ENCODE data around the gene GALR2.
"Not testable (repeated sequence)": the region's sequence is repeated elsewhere in the genome, so short reads cannot be mapped to it uniquely, and the experiment has no call there.

Gene GALR2

GRCh38 chr17:76033139-76033538, 41.4 kb upstream of the GALR2 start:
- DNase-seq (ENCODE audit: low read depth in 2 of 2): no peak
- TF ChIP-seq, protein P1, sequence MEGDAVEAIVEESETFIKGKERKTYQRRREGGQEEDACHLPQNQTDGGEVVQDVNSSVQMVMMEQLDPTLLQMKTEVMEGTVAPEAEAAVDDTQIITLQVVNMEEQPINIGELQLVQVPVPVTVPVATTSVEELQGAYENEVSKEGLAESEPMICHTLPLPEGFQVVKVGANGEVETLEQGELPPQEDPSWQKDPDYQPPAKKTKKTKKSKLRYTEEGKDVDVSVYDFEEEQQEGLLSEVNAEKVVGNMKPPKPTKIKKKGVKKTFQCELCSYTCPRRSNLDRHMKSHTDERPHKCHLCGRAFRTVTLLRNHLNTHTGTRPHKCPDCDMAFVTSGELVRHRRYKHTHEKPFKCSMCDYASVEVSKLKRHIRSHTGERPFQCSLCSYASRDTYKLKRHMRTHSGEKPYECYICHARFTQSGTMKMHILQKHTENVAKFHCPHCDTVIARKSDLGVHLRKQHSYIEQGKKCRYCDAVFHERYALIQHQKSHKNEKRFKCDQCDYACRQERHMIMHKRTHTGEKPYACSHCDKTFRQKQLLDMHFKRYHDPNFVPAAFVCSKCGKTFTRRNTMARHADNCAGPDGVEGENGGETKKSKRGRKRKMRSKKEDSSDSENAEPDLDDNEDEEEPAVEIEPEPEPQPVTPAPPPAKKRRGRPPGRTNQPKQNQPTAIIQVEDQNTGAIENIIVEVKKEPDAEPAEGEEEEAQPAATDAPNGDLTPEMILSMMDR (IDR thresholded peaks at IDR 0.05; ENCODE audit: low read depth, low read length): no peak
- no peak overlapping the region for H3K4me3 ChIP-seq (replicated peaks in 1 of 2; ENCODE audit: low read depth in 2 of 2, low read length in 2 of 2)

- H3K4me3 ChIP-seq (replicated peaks in 1 of 2; ENCODE audit: low read depth in 2 of 2, low read length in 2 of 2): no peak overlapping the region
- DNase-seq (ENCODE audit: low read depth in 2 of 2): no peak
- TF ChIP-seq, protein P1 (IDR thresholded peaks at IDR 0.05; ENCODE audit: low read depth, low read length): no peak
Observed at GRCh38 chr17:76034428-76035350, 39.9 kb upstream of the GALR2 start.

GRCh38 chr17:76036497-76037261, 37.9 kb upstream of the GALR2 start:
- TF ChIP-seq, protein P1 (IDR thresholded peaks at IDR 0.05; ENCODE audit: low read depth, low read length): no peak
- DNase-seq (ENCODE audit: low read depth in 2 of 2): peak in 1 of 2 donors; percentile 5
- no peak overlapping the region for H3K4me3 ChIP-seq (replicated peaks in 1 of 2; ENCODE audit: low read depth in 2 of 2, low read length in 2 of 2)

DNA sequence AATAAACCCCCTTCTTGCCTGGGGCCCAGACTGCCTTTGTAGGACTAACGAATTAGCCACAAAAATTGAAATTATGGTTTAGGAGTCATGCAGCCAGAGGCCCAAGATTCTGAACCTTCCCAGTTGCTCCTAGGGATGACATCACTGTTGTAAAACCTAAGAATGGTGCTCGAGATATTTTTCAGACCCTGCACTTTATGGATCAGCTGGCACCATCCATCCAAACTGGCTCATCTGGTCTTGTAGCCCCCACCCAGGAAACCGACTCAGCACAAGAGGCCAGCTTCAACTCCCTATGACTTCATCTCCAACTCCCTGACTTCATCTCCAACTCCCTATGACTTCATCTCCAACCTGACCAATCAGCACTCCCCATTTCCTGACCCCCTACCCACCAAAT, 36.5 kb upstream of the GALR2 start:
- no peak for DNase-seq (ENCODE audit: low read depth in 2 of 2)
- TF ChIP-seq, protein P1 (IDR thresholded peaks at IDR 0.05; ENCODE audit: low read depth, low read length): no peak
- H3K4me3 ChIP-seq (replicated peaks in 1 of 2; ENCODE audit: low read depth in 2 of 2, low read length in 2 of 2): no peak overlapping the region

GRCh38 chr17:76039121-76039520, 35.5 kb upstream of the GALR2 start:
- H3K4me3 ChIP-seq (replicated peaks in 1 of 2; ENCODE audit: low read depth in 2 of 2, low read length in 2 of 2): no peak overlapping the region

DNA sequence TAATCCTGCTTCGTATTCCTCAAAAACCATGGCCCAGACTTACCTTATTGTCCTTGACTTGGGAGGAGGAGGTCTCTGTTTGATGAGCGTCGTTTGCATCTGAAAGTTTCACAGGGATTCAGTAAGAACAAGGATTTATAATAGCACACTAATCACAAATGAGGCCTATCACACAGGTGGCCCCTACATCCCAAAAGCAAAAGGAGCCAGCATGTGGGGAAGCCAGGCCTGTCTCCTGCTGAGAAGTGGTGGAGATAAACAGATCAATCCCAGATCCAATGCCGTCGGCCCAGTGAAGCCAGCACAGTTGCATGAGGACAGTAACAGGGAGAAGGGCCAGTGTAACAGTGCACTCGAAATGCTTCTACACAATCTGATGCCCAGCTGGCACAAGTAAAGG, 34.2 kb upstream of the GALR2 start:
- no peak for DNase-seq (ENCODE audit: low read depth in 2 of 2)
- H3K4me3 ChIP-seq (replicated peaks in 1 of 2; ENCODE audit: low read depth in 2 of 2, low read length in 2 of 2): no peak overlapping the region
- TF ChIP-seq, protein P1 (IDR thresholded peaks at IDR 0.05; ENCODE audit: low read depth, low read length): no peak

More at GRCh38 chr17:76039121-76039520, 35.5 kb upstream of the GALR2 start:
- DNase-seq (ENCODE audit: low read depth in 2 of 2): no peak
- TF ChIP-seq, protein P1 (IDR thresholded peaks at IDR 0.05; ENCODE audit: low read depth, low read length): no peak

- not testable (repeated sequence) for DNase-seq (ENCODE audit: low read depth in 2 of 2); H3K4me3 ChIP-seq (replicated peaks in 1 of 2; ENCODE audit: low read depth in 2 of 2, low read length in 2 of 2)
Observed at GRCh38 chr17:76042868-76043267, 31.7 kb upstream of the GALR2 start.

DNA sequence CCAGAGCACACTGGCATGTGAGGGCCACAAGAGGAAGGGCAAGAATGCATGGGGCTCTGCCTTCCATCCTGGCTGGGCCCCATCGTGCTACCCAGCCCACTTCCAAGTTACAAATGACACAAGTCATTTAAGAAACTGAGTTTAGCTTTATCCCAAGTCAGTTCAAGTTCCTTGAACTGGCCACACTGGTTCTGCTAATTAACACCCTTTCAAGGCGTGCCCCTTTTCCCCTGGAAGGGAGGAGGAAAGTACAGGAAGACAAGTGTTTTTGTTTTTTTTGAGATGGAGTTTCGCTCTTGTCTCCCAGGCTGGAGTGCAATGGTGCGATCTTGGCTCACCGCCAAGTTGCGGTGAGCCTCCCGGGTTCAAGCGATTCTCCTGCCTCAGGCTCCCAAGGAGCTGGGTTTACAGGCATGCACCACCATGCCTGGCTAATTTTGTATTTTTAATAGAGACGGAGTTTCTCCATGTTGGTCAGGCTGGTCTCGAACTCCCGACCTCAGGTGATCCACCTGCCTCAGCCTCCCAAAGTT, 30.0 kb upstream of the GALR2 start:
- not testable (repeated sequence) for H3K4me3 ChIP-seq (replicated peaks in 1 of 2; ENCODE audit: low read depth in 2 of 2, low read length in 2 of 2); DNase-seq (ENCODE audit: low read depth in 2 of 2)
